WTC11 (cell line): Measurements from ENCODE around the gene METTL4.

Experiments
- CBFB ChIP-seq: sonication (generic); formaldehyde crosslinking; IDR thresholded peaks from 2 replicates; pipeline ENCODE4 v1.8.1; 2022; ENCODE audit warnings: mild to moderate bottlenecking, low read depth, missing genetic modification reagents
- CREB1 ChIP-seq: sonication (generic); formaldehyde crosslinking; IDR thresholded peaks from 2 replicates; pipeline ENCODE4 v1.8.0; 2023; ENCODE audit warnings: mild to moderate bottlenecking, missing genetic modification reagents
- ELF4 ChIP-seq: sonication (generic); formaldehyde crosslinking; IDR thresholded peaks from 2 replicates; pipeline ENCODE4 v1.8.1; 2022; ENCODE audit warnings: low read depth, mild to moderate bottlenecking, moderate library complexity, missing genetic modification reagents
- ESRRA ChIP-seq: sonication (generic); formaldehyde crosslinking; IDR thresholded peaks from 2 replicates; pipeline ENCODE4 v1.8.1; 2022; ENCODE audit warnings: mild to moderate bottlenecking, missing genetic modification reagents, borderline replicate concordance
- ETV6 ChIP-seq: sonication (generic); formaldehyde crosslinking; IDR thresholded peaks from 2 replicates; pipeline ENCODE4 v1.8.1; 2022; ENCODE audit warnings: mild to moderate bottlenecking, missing genetic modification reagents
- FOXK1 ChIP-seq: sonication (generic); formaldehyde crosslinking; IDR thresholded peaks from 2 replicates; pipeline ENCODE4 v1.8.0; 2022; ENCODE audit warnings: mild to moderate bottlenecking, moderate library complexity, missing genetic modification reagents
- JUN ChIP-seq: sonication (generic); formaldehyde crosslinking; IDR thresholded peaks from 2 replicates; pipeline ENCODE4 v1.8.0; 2023; ENCODE audit warnings: mild to moderate bottlenecking, missing genetic modification reagents
- NR2C2 ChIP-seq: sonication (generic); formaldehyde crosslinking; IDR thresholded peaks from 2 replicates; pipeline ENCODE4 v1.8.0; 2022; ENCODE audit warnings: mild to moderate bottlenecking, missing genetic modification reagents
- TF ChIP-seq, protein P1 (sequence below): fragments of 200-600 bp; IDR thresholded peaks from 2 replicates; pipeline ENCODE4 v1.8.0; 2022; ENCODE audit warnings: antibody characterized with exemption
- TF ChIP-seq, protein P2 (sequence below): sonication (generic); formaldehyde crosslinking; IDR thresholded peaks from 2 replicates; pipeline ENCODE4 v1.8.1; 2022; ENCODE audit warnings: low read depth, mild to moderate bottlenecking, moderate library complexity, missing genetic modification reagents, borderline replicate concordance
- TF ChIP-seq, protein P3 (sequence below): fragments of 250-450 bp; sonication (Bioruptor Pico); IDR thresholded peaks from 2 replicates; pipeline ENCODE4 v1.9.0; 2021; ENCODE audit warnings: mild to moderate bottlenecking
- TF ChIP-seq, protein P4 (sequence below): sonication (generic); formaldehyde crosslinking; IDR thresholded peaks from 2 replicates; pipeline ENCODE4 v1.8.1; 2022; ENCODE audit warnings: missing genetic modification reagents, borderline replicate concordance
- TF ChIP-seq, protein P5 (sequence below): sonication (generic); formaldehyde crosslinking; IDR thresholded peaks from 2 replicates; pipeline ENCODE4 v1.8.1; 2023; ENCODE audit warnings: mild to moderate bottlenecking, missing genetic modification reagents, moderate library complexity
- TF ChIP-seq, protein P6 (sequence below): sonication (generic); formaldehyde crosslinking; IDR thresholded peaks from 2 replicates; pipeline ENCODE4 v1.8.0; 2022; ENCODE audit warnings: mild to moderate bottlenecking, missing genetic modification reagents

DNA sequence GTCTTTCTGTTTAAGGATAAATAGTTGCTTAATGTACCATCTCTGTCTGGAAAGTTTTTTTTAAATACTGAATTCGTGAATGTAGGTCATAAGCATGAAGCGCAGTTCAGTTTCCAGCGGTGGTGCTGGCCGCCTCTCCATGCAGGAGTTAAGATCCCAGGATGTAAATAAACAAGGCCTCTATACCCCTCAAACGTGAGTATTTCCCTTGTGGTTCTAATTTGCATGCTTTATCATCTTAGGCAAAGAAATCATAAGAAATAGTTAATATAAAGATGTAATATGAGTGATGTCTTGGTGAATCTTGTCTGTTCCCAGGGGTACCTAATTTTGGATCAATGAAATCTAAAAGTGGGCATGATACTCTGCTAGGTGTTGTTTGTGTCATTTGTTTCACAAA is 1.6 kb upstream of the METTL4 start:
- TF ChIP-seq, protein P1, sequence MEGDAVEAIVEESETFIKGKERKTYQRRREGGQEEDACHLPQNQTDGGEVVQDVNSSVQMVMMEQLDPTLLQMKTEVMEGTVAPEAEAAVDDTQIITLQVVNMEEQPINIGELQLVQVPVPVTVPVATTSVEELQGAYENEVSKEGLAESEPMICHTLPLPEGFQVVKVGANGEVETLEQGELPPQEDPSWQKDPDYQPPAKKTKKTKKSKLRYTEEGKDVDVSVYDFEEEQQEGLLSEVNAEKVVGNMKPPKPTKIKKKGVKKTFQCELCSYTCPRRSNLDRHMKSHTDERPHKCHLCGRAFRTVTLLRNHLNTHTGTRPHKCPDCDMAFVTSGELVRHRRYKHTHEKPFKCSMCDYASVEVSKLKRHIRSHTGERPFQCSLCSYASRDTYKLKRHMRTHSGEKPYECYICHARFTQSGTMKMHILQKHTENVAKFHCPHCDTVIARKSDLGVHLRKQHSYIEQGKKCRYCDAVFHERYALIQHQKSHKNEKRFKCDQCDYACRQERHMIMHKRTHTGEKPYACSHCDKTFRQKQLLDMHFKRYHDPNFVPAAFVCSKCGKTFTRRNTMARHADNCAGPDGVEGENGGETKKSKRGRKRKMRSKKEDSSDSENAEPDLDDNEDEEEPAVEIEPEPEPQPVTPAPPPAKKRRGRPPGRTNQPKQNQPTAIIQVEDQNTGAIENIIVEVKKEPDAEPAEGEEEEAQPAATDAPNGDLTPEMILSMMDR = no peak
- TF ChIP-seq, protein P2, sequence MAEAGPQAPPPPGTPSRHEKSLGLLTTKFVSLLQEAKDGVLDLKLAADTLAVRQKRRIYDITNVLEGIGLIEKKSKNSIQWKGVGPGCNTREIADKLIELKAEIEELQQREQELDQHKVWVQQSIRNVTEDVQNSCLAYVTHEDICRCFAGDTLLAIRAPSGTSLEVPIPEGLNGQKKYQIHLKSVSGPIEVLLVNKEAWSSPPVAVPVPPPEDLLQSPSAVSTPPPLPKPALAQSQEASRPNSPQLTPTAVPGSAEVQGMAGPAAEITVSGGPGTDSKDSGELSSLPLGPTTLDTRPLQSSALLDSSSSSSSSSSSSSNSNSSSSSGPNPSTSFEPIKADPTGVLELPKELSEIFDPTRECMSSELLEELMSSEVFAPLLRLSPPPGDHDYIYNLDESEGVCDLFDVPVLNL (CRISPR knock-in tag) = no peak
- TF ChIP-seq, protein P3, sequence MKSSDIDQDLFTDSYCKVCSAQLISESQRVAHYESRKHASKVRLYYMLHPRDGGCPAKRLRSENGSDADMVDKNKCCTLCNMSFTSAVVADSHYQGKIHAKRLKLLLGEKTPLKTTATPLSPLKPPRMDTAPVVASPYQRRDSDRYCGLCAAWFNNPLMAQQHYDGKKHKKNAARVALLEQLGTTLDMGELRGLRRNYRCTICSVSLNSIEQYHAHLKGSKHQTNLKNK = no peak
- TF ChIP-seq ESRRA (CRISPR knock-in tag) (no peak), ETV6 (CRISPR knock-in tag) (no peak), FOXK1 (CRISPR knock-in tag) (no peak), JUN (no peak), NR2C2 (no peak), ELF4 (CRISPR knock-in tag) (no peak), CBFB (no peak), CREB1 (CRISPR knock-in tag) (no peak)
- TF ChIP-seq, protein P4, sequence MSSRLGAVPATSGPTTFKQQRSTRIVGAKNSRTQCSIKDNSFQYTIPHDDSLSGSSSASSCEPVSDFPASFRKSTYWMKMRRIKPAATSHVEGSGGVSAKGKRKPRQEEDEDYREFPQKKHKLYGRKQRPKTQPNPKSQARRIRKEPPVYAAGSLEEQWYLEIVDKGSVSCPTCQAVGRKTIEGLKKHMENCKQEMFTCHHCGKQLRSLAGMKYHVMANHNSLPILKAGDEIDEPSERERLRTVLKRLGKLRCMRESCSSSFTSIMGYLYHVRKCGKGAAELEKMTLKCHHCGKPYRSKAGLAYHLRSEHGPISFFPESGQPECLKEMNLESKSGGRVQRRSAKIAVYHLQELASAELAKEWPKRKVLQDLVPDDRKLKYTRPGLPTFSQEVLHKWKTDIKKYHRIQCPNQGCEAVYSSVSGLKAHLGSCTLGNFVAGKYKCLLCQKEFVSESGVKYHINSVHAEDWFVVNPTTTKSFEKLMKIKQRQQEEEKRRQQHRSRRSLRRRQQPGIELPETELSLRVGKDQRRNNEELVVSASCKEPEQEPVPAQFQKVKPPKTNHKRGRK (CRISPR knock-in tag) = no peak
- TF ChIP-seq, protein P5, sequence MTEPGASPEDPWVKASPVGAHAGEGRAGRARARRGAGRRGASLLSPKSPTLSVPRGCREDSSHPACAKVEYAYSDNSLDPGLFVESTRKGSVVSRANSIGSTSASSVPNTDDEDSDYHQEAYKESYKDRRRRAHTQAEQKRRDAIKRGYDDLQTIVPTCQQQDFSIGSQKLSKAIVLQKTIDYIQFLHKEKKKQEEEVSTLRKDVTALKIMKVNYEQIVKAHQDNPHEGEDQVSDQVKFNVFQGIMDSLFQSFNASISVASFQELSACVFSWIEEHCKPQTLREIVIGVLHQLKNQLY = no peak
- TF ChIP-seq, protein P6, sequence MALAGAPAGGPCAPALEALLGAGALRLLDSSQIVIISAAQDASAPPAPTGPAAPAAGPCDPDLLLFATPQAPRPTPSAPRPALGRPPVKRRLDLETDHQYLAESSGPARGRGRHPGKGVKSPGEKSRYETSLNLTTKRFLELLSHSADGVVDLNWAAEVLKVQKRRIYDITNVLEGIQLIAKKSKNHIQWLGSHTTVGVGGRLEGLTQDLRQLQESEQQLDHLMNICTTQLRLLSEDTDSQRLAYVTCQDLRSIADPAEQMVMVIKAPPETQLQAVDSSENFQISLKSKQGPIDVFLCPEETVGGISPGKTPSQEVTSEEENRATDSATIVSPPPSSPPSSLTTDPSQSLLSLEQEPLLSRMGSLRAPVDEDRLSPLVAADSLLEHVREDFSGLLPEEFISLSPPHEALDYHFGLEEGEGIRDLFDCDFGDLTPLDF = no peak
